Osteocyte (in vitro differentiated cells): Measurements from ENCODE around the gene ADAM10. TPM values are rescaled to one million over a fixed set of nuclear protein-coding genes. Genes with fewer than 3 reads are reported as not detected.
A peak's percentile ranks its signal among the peaks of the same experiment; 100 is the strongest.
"Not testable (repeated sequence)": the region's sequence is repeated elsewhere in the genome, so short reads cannot be mapped to it uniquely, and the experiment has no call there.

Experiments
- DNase-seq: peaks from one replicate; pipeline ENCODE4 v3.0.0; 2021; ENCODE audit warnings: mixed read lengths; ENCODE audit not compliant: unreplicated experiment; ENCODE audit errors: extremely low spot score
- H3K27ac Mint-ChIP-seq: one replicate; pipeline ENCODE4 v1.8.0; 2021; ENCODE audit warnings: mild to moderate bottlenecking, mixed read lengths; ENCODE audit not compliant: unreplicated experiment
- H3K27me3 Mint-ChIP-seq: one replicate; pipeline ENCODE4 v1.8.0; 2021; ENCODE audit warnings: mixed read lengths; ENCODE audit not compliant: unreplicated experiment
- H3K36me3 Mint-ChIP-seq: one replicate; pipeline ENCODE4 v1.8.0; 2021; ENCODE audit warnings: mixed read lengths; ENCODE audit not compliant: unreplicated experiment
- H3K4me1 Mint-ChIP-seq: one replicate; pipeline ENCODE4 v1.8.0; 2021; ENCODE audit warnings: mixed read lengths; ENCODE audit not compliant: unreplicated experiment
- H3K4me3 Mint-ChIP-seq: one replicate; pipeline ENCODE4 v1.8.0; 2021; ENCODE audit warnings: mild to moderate bottlenecking, moderate library complexity, mixed read lengths; ENCODE audit not compliant: unreplicated experiment
- H3K9me3 Mint-ChIP-seq: one replicate; pipeline ENCODE4 v1.8.0; 2021; ENCODE audit warnings: mixed read lengths; ENCODE audit not compliant: unreplicated experiment
- CTCF ChIP-seq: fragments of 200-600 bp; sonication (generic); IDR thresholded peaks from 2 replicates; pipeline ENCODE4 v1.5.0; 2021; ENCODE audit warnings: antibody characterized with exemption, mild to moderate bottlenecking, moderate library complexity
- total RNA-seq: library from RNA; stranded (reverse); gene quantifications from 2 replicates; pipeline ENCODE4 v1.2.1, GENCODE V29; 2021

The ADAM10 gene
- total RNA-seq, 1 donor from 2014 or later = 169 TPM

- Mint-ChIP-seq H3K4me1 (peaks cover 9% of the 10 kb centered on the region), H3K9me3 (no peaks in the 10 kb centered on the region), H3K27me3 (no peaks in the 10 kb centered on the region), H3K27ac (no peak overlapping the region), H3K4me3 (no peak overlapping the region), H3K36me3 (no peaks in the 10 kb centered on the region)
- no peak for DNase-seq
- no peak for TF ChIP-seq CTCF
Observed at GRCh38 chr15:58773024-58773423, 23.5 kb upstream of the ADAM10 start.

GRCh38 chr15:58771621-58772250 lies 22.2 kb upstream of the ADAM10 start:
- Mint-ChIP-seq H3K4me3 (no peak overlapping the region), H3K27ac (peak overlapping the region; percentile 84), H3K27me3 (no peaks in the 10 kb centered on the region), H3K9me3 (no peaks in the 10 kb centered on the region), H3K4me1 (peaks cover 9% of the 10 kb centered on the region), H3K36me3 (no peaks in the 10 kb centered on the region)
- TF ChIP-seq CTCF = no peak
- DNase-seq = no peak

GRCh38 chr15:58770857-58771620 lies 21.5 kb upstream of the ADAM10 start, which contains the start of gene MINDY2:
MINDY2 (plus strand) TSS chr15:58771302; CDS start chr15:58771396, 94 bp downstream.
- peak; percentile 99 for DNase-seq
- Mint-ChIP-seq H3K36me3 (no peaks in the 10 kb centered on the region), H3K27me3 (no peaks in the 10 kb centered on the region), H3K9me3 (no peaks in the 10 kb centered on the region), H3K27ac (peak within 1 kb of the TSS; percentile 97), H3K4me1 (peaks cover 9% of the 10 kb centered on the region), H3K4me3 (no peak within 1 kb of the TSS)
- TF ChIP-seq CTCF = peak; percentile 51

- H3K4me1 Mint-ChIP-seq = peaks cover 9% of the 10 kb centered on the region
- no peaks in the 10 kb centered on the region for H3K9me3 Mint-ChIP-seq
- TF ChIP-seq CTCF = peak; percentile 22
- no peaks in the 10 kb centered on the region for H3K27me3 Mint-ChIP-seq
- DNase-seq = no peak
- peak overlapping the region; percentile 97 for H3K27ac Mint-ChIP-seq
- no peak overlapping the region for H3K4me3 Mint-ChIP-seq
- H3K36me3 Mint-ChIP-seq = no peaks in the 10 kb centered on the region
Observed at GRCh38 chr15:58770519-58770856, 21.0 kb upstream of the ADAM10 start.

- H3K36me3 Mint-ChIP-seq, H3K27ac Mint-ChIP-seq, DNase-seq, H3K4me3 Mint-ChIP-seq, H3K27me3 Mint-ChIP-seq, H3K9me3 Mint-ChIP-seq, H3K4me1 Mint-ChIP-seq: not testable (repeated sequence)
Observed at GRCh38 chr15:58768601-58769004, 19.1 kb upstream of the ADAM10 start.
